A673 (cell line): ENCODE data around the gene NAPB. TPM values are rescaled to one million over a fixed set of nuclear protein-coding genes. Genes with fewer than 3 reads are reported as not detected.
A peak's percentile ranks its signal among the peaks of the same experiment; 100 is the strongest.

Experiments
- BruUV-seq: library from RNA; stranded (reverse); fragments of 400-500 nt; replicated peaks from 2 replicates; lab custom pipeline; 2021; lab: Mats Ljungman, UMichigan
- CTCF ChIA-PET: fragments of 300-600 bp; sonication (Branson Sonifier 250); formaldehyde crosslinking; loops from one replicate; lab custom pipeline; 2022; ENCODE audit warnings: antibody characterized with exemption; lab: Charles Lee
- POLR2A ChIA-PET: fragments of 300-600 bp; sonication (Branson Sonifier 250); formaldehyde crosslinking; loops from one replicate; lab custom pipeline; 2022; ENCODE audit warnings: antibody characterized with exemption; ENCODE audit not compliant: low non-redundant PET; lab: Charles Lee
- DNase-seq: peaks from one replicate; pipeline ENCODE4 v3.0.0-alpha.2; 2015; ENCODE audit warnings: low spot score
- H3K27ac ChIP-seq: fragments of 200-600 bp; sonication (generic); 2 replicates; pipeline ENCODE4 v1.5.1; 2016; ENCODE audit warnings: mixed run types, low read depth, mild to moderate bottlenecking, mixed read lengths, antibody characterized with exemption, low read length; ENCODE audit not compliant: poor library complexity, severe bottlenecking
- H3K27me3 ChIP-seq: fragments of 200-600 bp; sonication (generic); replicated peaks from 2 replicates; pipeline ENCODE4 v1.6.1; 2017; ENCODE audit warnings: mixed run types, low read depth, mild to moderate bottlenecking, mixed read lengths, antibody characterized with exemption, low read length; ENCODE audit not compliant: insufficient read depth, poor library complexity
- H3K36me3 ChIP-seq: fragments of 200-600 bp; sonication (generic); 2 replicates; pipeline ENCODE4 v1.6.1; 2016; ENCODE audit warnings: mixed run types, mild to moderate bottlenecking, mixed read lengths, antibody characterized with exemption, low read length; ENCODE audit not compliant: insufficient read depth, poor library complexity, severe bottlenecking
- H3K4me1 ChIP-seq: fragments of 200-600 bp; sonication (generic); 2 replicates; pipeline ENCODE4 v1.6.1; 2017; ENCODE audit warnings: mixed run types, mild to moderate bottlenecking, mixed read lengths, antibody characterized with exemption, low read length; ENCODE audit not compliant: insufficient read depth, poor library complexity, severe bottlenecking
- H3K4me3 ChIP-seq: fragments of 200-600 bp; sonication (generic); 2 replicates; pipeline ENCODE4 v1.5.1; 2016; ENCODE audit warnings: low read depth, mixed run types, mild to moderate bottlenecking, mixed read lengths, low read length; ENCODE audit not compliant: poor library complexity, severe bottlenecking
- H3K9me3 ChIP-seq: fragments of 200-600 bp; sonication (generic); 2 replicates; pipeline ENCODE4 v1.6.1; 2016; ENCODE audit warnings: mixed run types, low read depth, mild to moderate bottlenecking, mixed read lengths, antibody characterized with exemption, low read length; ENCODE audit not compliant: poor library complexity, severe bottlenecking
- CTCF ChIP-seq: fragments of 300-800, 200-600 bp; sonication (generic); conservative IDR thresholded peaks from 2 replicates; pipeline ENCODE4 v1.5.1; 2017; ENCODE audit warnings: low read depth, mild to moderate bottlenecking, antibody characterized with exemption, low read length, moderate library complexity, mixed read lengths
- EZH2 ChIP-seq: fragments of 200-600 bp; sonication (generic); IDR thresholded peaks from 2 replicates; pipeline ENCODE4 v1.6.1; 2017; ENCODE audit warnings: borderline replicate concordance, low read depth, mild to moderate bottlenecking, mixed read lengths, antibody characterized with exemption, low read length; ENCODE audit not compliant: poor library complexity, severe bottlenecking
- intact Hi-C: fragments of 100-400 bp; cut with micrococcal nuclease; formaldehyde crosslinking; loops from one replicate; pipeline ENCODE4 v1.10.0; 2022; ENCODE audit not compliant: unreplicated experiment
- total RNA-seq: library from RNA; stranded (reverse); gene quantifications from 2 replicates; pipeline ENCODE4 v1.2.3, GENCODE V29; 2021

NAPB gene
- total RNA-seq, 1 experiment from 2014 or later: 11.6 TPM

GRCh38 chr20:23339986-23340385, 81.3 kb downstream of the NAPB start:
- no peaks in the 10 kb centered on the region for H3K36me3 ChIP-seq
- TF ChIP-seq EZH2 (no peak), CTCF (no peak)
- intact Hi-C loops: loop anchor here (1.0 to 10.0 kb wide), 3 partner anchors 285 to 1008 kb away; no protein-coding TSS in a partner anchor
- no TSS peak for BruUV-seq
- peaks cover 4% of the 10 kb centered on the region for H3K4me1 ChIP-seq
- no peak overlapping the region for H3K27ac ChIP-seq
- DNase-seq: no peak
- H3K9me3 ChIP-seq: no peaks in the 10 kb centered on the region
- ChIA-PET POLR2A (interaction anchor here (1.4 kb wide), 1 partner anchor 10 kb away, joined by 6 read pairs; the partner anchor contains the start of gene NXT1), CTCF (interaction anchor here (0.7 to 2.3 kb wide), 6 partner anchors 10 to 1006 kb away, joined by 3 to 39 read pairs (median 4); no protein-coding TSS in a partner anchor)
- no peaks in the 10 kb centered on the region for H3K27me3 ChIP-seq
- no peak overlapping the region for H3K4me3 ChIP-seq

GRCh38 chr20:23337312-23337711, 84.0 kb downstream of the NAPB start:
- Histone ChIP-seq H3K4me1 (peaks cover 4% of the 10 kb centered on the region), H3K36me3 (no peaks in the 10 kb centered on the region), H3K4me3 (no peak overlapping the region), H3K27me3 (no peaks in the 10 kb centered on the region), H3K9me3 (no peaks in the 10 kb centered on the region), H3K27ac (no peak overlapping the region)
- ChIA-PET POLR2A (no interaction called here), CTCF (no interaction called here)
- intact Hi-C loops: no loop called here
- TF ChIP-seq CTCF (no peak), EZH2 (no peak)
- DNase-seq: peak; percentile 34
- BruUV-seq: no TSS peak

GRCh38 chr20:23336476-23336875, 84.8 kb downstream of the NAPB start:
- CTCF ChIA-PET: no interaction called here
- no TSS peak for BruUV-seq
- TF ChIP-seq CTCF (no peak), EZH2 (no peak)
- no peak overlapping the region for H3K4me3 ChIP-seq
- DNase-seq: no peak
- intact Hi-C loops: no loop called here
- H3K4me1 ChIP-seq: peaks cover 4% of the 10 kb centered on the region
- POLR2A ChIA-PET: no interaction called here
- no peaks in the 10 kb centered on the region for H3K36me3 ChIP-seq
- no peaks in the 10 kb centered on the region for H3K27me3 ChIP-seq
- no peaks in the 10 kb centered on the region for H3K9me3 ChIP-seq
- H3K27ac ChIP-seq: no peak overlapping the region
